Measurements from ENCODE around the gene GNG8. TPM values are rescaled to one million over a fixed set of nuclear protein-coding genes. Genes with fewer than 3 reads are reported as not detected.
A peak's percentile ranks its signal among the peaks of the same experiment; 100 is the strongest.

Gene GNG8
- total RNA-seq, 4 donors from 2014 or later = not detected

DNA sequence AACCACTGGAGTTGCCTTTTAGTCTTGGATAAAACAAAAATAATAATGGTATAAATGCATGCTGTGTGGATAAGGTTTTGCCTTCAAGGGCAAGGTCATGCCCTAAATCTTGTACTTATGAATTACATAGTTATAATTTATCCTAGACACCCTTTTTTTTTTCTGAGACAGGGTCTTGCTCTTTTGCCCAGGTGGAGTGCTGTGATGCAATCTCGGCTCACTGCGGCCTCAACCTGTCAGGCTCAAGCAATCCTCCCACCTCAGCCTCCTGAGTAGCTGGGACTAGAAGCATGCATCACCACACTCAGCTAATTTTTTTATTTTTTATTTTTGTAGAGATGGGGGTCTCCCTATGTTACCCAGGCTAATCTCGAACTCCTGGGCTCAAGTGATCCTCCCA, 32.7 kb upstream of the GNG8 start:
- no peak for DNase-seq
- Histone ChIP-seq H3K36me3 (peaks cover 0 to 8% (median 0%) of the 10 kb centered on the region in 3 donors), H3K27ac (no peak overlapping the region), H3K9me3 (no peaks in the 10 kb centered on the region), H3K27me3 (no peaks in the 10 kb centered on the region), H3K4me3 (no peak overlapping the region), H3K4me1 (no peaks in the 10 kb centered on the region)
- TF ChIP-seq POLR2A (IDR thresholded peaks at IDR 0.05) = no peak
- TF ChIP-seq, protein P1, sequence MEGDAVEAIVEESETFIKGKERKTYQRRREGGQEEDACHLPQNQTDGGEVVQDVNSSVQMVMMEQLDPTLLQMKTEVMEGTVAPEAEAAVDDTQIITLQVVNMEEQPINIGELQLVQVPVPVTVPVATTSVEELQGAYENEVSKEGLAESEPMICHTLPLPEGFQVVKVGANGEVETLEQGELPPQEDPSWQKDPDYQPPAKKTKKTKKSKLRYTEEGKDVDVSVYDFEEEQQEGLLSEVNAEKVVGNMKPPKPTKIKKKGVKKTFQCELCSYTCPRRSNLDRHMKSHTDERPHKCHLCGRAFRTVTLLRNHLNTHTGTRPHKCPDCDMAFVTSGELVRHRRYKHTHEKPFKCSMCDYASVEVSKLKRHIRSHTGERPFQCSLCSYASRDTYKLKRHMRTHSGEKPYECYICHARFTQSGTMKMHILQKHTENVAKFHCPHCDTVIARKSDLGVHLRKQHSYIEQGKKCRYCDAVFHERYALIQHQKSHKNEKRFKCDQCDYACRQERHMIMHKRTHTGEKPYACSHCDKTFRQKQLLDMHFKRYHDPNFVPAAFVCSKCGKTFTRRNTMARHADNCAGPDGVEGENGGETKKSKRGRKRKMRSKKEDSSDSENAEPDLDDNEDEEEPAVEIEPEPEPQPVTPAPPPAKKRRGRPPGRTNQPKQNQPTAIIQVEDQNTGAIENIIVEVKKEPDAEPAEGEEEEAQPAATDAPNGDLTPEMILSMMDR (IDR thresholded peaks at IDR 0.05) = no peak

DNA sequence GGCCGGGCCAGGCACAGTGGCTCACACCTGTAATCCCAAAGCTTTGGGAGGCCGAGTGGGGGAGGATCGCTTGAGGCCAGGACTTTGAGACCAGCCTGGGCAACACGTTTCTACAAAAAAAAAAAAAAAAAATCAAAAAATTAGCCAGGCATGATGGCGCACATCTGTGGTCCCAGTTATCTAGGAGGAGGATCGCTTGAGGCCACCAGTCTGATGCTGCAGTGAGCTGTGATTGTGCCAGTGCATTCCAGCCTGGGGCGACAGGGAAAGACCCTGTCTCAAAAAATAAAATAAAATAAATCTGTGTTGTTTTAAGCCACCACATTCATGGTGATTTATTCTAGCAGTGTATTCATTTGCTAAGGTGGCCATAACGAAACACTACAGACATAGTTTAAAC, 29.1 kb upstream of the GNG8 start:
- H3K4me3 ChIP-seq = no peak overlapping the region
- H3K9me3 ChIP-seq = no peaks in the 10 kb centered on the region
- no peak overlapping the region for H3K27ac ChIP-seq
- peaks cover 0 to 15% (median 7%) of the 10 kb centered on the region in 4 donors for H3K4me1 ChIP-seq
- H3K36me3 ChIP-seq = no peaks in the 10 kb centered on the region
- TF ChIP-seq, protein P1 (IDR thresholded peaks at IDR 0.05) = no peak
- H3K27me3 ChIP-seq = peaks cover 2 to 6% of the 10 kb centered on the region in 2 donors
- DNase-seq = no peak

DNA sequence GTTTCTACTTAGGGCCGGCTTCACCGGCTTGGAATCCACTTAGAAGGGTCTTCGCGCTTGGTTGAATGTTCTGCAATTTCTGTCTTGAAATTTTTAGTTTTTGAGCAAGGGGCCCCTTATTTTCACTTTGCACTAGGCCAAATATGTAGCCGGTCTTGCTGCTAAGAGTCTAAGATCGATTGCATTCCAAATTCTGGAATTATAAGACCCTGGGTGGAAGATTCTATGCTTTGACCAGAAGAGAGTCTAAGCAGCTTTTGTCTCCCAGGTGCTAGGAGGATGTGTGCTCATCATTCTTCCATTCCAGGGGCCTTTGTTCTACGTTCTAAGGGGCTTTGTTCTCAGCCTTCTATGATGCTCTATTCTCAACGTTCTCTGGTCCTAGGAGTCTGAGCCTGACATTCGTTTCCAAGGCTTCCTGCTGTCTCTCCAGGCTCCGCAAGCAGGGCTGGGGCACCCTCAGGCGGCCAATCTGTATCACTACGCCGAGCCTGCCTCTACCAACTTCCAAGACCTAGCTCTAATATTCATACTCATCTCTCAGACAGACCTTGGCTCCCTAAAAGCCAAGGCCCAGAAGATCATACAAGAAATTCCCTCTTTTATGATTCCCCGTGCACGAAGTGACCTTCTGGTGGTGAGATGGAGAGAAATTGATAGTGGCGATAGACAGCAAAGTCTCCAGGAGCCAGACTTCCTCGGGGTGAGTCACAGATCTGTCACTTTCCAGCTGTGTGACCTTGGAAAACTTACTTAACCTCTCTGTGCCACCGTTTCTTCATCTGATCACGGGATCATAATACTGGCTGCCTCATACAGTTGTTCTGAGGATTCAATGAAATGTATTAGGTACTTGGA, 26.0 kb upstream of the GNG8 start:
- Histone ChIP-seq H3K4me1 (peaks cover 0 to 26% (median 14%) of the 10 kb centered on the region in 4 donors), H3K36me3 (no peaks in the 10 kb centered on the region), H3K4me3 (peak overlapping the region; percentile 23 to 58 (median 42)), H3K27me3 (peaks cover 3 to 19% of the 10 kb centered on the region in 2 donors), H3K9me3 (no peaks in the 10 kb centered on the region), H3K27ac (peak overlapping the region; percentile 9 to 75 (median 65))
- TF ChIP-seq, protein P1 (IDR thresholded peaks at IDR 0.05) = peak; percentile 79 to 95 (median 90)
- no peak for TF ChIP-seq POLR2A (IDR thresholded peaks at IDR 0.05)
- DNase-seq = peak; percentile 81 to 92 (median 83)

DNA sequence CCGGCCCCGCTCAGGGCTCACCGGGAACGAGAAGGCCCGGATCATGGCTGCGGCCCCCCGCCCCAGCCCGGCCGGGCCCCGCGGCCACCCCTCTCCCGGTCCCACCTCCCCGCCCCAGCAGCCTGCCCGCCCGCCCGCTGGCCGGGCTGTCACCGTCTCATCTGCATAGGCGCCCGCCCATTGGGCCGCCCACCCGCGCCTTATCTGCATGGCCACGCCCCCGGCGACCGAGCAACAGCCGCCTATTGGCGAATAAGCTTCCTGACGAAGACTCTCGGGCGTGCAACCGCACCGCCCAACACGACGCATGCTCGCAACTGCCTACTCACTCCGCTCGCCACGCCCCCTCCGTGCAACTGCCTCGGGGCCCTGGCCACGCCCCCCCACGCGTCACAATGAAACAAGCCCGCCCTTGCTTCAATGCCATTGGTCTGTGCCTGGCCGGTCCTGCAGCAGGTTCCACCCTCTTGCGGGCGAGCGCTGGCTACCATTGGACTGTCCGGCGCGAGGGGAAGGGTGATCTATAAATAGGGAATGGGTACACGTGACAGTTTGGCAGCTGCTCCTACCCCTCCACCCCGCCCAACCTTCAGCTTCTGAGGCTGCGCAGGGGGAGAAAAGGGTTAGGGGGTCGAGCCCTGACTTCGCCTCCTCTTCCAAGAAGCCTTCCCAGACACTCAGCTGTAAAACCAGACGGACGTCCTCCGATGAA, 25.2 kb upstream of the GNG8 start, which contains the start of gene DACT3:
Gene DACT3 (minus strand): TSS at position 163 of the 712 bp plus-strand sequence. CDS start 118 bp downstream, at position 45.
- Histone ChIP-seq H3K4me3 (peak within 1 kb of the TSS; percentile 34 to 59 (median 58)), H3K36me3 (no peaks in the 10 kb centered on the region), H3K27me3 (peaks cover 3 to 19% of the 10 kb centered on the region in 2 donors), H3K9me3 (no peaks in the 10 kb centered on the region), H3K4me1 (peaks cover 0 to 26% (median 14%) of the 10 kb centered on the region in 4 donors), H3K27ac (peak within 1 kb of the TSS; percentile 9 to 75 (median 71))
- peak; percentile 100 for DNase-seq
- TF ChIP-seq, protein P1 (IDR thresholded peaks at IDR 0.05) = peak in 1 of 6 experiments; percentile 18
- TF ChIP-seq POLR2A (IDR thresholded peaks at IDR 0.05) = no peak

DNA sequence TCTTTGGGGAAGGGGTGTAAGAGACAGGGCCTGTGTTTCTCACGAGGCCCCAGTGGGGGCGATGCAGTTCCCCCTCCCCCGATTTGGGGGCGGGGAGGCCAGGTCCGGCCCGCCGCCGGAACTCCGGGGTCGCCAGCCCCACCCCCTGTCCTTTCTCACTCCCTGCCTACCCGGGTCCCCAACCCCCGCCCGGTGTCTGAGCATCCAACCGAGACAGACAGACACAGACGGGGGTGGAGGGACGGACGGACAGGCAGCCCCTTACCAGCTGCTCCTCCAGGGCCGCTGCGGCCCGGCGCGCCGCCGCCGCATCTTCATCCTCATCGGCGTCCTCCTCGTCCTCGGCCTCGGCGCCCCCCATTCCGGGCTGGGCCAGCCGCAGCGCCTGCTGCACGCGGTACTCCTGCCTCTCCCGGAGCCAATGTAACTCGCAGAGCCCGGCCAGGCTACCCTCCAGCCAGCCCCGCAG, 24.6 kb upstream of the GNG8 start:
- Histone ChIP-seq H3K4me3 (peak overlapping the region; percentile 34 to 59 (median 58)), H3K27me3 (peaks cover 3 to 19% of the 10 kb centered on the region in 2 donors), H3K4me1 (peaks cover 0 to 26% (median 14%) of the 10 kb centered on the region in 4 donors), H3K9me3 (no peaks in the 10 kb centered on the region), H3K27ac (peak overlapping the region in 3 of 4 donors; percentile 59 to 74 (median 68)), H3K36me3 (no peaks in the 10 kb centered on the region)
- TF ChIP-seq, protein P1 (IDR thresholded peaks at IDR 0.05) = no peak
- TF ChIP-seq POLR2A (IDR thresholded peaks at IDR 0.05) = no peak
- no peak for DNase-seq

All from Peyer's patch (tissue), 4 donors.